ENCODE data around the gene FAM193B.

DNA sequence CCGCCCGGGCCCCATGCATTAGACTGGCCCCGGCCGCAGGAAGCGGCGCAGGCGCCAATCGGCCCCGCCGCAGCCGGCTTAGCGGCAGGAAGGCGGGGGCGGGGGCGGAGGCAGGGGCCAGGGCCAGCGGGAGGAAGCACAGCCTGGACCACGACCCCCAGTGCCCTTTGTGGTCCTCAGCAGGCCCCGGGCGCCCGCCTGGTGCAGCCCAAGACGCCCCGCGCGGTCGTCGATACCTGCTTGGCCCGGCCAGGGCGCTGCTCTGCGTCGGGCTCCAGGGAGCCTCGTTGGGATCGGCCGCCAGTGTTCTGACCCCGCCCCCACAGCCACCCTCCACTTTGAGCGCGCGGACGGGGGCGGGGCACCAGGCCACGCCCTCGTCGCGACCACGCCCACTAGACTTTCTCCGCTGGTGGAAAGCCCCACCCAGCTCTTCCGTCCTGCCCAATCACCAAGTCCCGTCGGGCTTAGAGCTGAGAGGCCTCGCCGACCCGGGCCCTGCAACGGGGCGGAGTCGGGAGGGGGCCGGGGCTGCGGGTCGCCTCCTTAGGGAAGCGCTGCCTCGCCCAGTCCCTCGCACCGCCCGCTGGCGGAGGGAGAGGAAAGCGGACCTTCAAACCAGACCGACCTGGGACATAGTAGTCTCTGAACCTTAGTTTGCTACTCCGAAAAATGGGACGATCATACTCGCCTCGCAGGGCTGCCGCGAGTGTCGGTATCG, 56.9 kb downstream of the FAM193B start, which contains the start of gene PDLIM7:
- TF ChIP-seq ZNF8 (CRISPR knock-in tag; IDR thresholded peaks at IDR 0.05) (no peak), ZNF70 (CRISPR knock-in tag; IDR thresholded peaks at IDR 0.05) (no peak), GLIS3 (CRISPR knock-in tag; IDR thresholded peaks at IDR 0.05) (no peak), ARNTL (CRISPR knock-in tag; IDR thresholded peaks at IDR 0.05; ENCODE audit: borderline replicate concordance, low read depth) (no peak), PPARA (CRISPR knock-in tag; IDR thresholded peaks at IDR 0.05; ENCODE audit: borderline replicate concordance) (no peak), RARB (CRISPR knock-in tag; IDR thresholded peaks at IDR 0.05) (no peak)
- TF ChIP-seq, protein P1, sequence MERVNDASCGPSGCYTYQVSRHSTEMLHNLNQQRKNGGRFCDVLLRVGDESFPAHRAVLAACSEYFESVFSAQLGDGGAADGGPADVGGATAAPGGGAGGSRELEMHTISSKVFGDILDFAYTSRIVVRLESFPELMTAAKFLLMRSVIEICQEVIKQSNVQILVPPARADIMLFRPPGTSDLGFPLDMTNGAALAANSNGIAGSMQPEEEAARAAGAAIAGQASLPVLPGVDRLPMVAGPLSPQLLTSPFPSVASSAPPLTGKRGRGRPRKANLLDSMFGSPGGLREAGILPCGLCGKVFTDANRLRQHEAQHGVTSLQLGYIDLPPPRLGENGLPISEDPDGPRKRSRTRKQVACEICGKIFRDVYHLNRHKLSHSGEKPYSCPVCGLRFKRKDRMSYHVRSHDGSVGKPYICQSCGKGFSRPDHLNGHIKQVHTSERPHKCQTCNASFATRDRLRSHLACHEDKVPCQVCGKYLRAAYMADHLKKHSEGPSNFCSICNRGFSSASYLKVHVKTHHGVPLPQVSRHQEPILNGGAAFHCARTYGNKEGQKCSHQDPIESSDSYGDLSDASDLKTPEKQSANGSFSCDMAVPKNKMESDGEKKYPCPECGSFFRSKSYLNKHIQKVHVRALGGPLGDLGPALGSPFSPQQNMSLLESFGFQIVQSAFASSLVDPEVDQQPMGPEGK (CRISPR knock-in tag; IDR thresholded peaks at IDR 0.05; ENCODE audit: borderline replicate concordance) = no peak; the same call in 1 of the 2 replicates
- TF ChIP-seq, protein P2, sequence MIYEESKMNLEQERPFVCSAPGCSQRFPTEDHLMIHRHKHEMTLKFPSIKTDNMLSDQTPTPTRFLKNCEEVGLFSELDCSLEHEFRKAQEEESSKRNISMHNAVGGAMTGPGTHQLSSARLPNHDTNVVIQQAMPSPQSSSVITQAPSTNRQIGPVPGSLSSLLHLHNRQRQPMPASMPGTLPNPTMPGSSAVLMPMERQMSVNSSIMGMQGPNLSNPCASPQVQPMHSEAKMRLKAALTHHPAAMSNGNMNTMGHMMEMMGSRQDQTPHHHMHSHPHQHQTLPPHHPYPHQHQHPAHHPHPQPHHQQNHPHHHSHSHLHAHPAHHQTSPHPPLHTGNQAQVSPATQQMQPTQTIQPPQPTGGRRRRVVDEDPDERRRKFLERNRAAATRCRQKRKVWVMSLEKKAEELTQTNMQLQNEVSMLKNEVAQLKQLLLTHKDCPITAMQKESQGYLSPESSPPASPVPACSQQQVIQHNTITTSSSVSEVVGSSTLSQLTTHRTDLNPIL (CRISPR knock-in tag; IDR thresholded peaks at IDR 0.05; ENCODE audit: low read depth) = no peak
